Astrocyte of the spinal cord (primary cell): Measurements from ENCODE around the gene NFATC1.

ENCODE experiments used
- DNase-seq: peaks from one replicate; pipeline ENCODE4 v3.0.0; 2011; ENCODE audit warnings: low read depth, low spot score
- H3K4me3 ChIP-seq: 2 replicates; pipeline ENCODE4 v1.5.1; 2011; ENCODE audit warnings: low read depth, mild to moderate bottlenecking, low read length, moderate library complexity
- CTCF ChIP-seq: IDR thresholded peaks from 2 replicates; pipeline ENCODE4 v1.5.1; 2012; ENCODE audit warnings: low read depth, mild to moderate bottlenecking, low read length, inconsistent platforms
- in situ Hi-C: cut with HindIII; loops from 2 replicates; pipeline ENCODE4 v1.10.0; 2017; ENCODE audit warnings: low sequenced_read_pairs

Gene NFATC1

GRCh38 chr18:79440316-79441110 is 44.8 kb downstream of the NFATC1 start:
- in situ Hi-C loops, result no loop called here
- no peak for DNase-seq
- no peak for TF ChIP-seq CTCF
- H3K4me3 ChIP-seq, result no peak overlapping the region

GRCh38 chr18:79441420-79441819 is 45.7 kb downstream of the NFATC1 start:
- no peak overlapping the region for H3K4me3 ChIP-seq
- no peak for TF ChIP-seq CTCF
- in situ Hi-C loops, result no loop called here
- no peak for DNase-seq

GRCh38 chr18:79442508-79443221 is 46.9 kb downstream of the NFATC1 start:
- in situ Hi-C loops, result no loop called here
- no peak for DNase-seq

GRCh38 chr18:79445221-79445620 is 49.5 kb downstream of the NFATC1 start:
- in situ Hi-C loops, result no loop called here
- no peak for DNase-seq
- H3K4me3 ChIP-seq, result no peak overlapping the region
- TF ChIP-seq CTCF, result no peak

More at GRCh38 chr18:79442508-79443221, 46.9 kb downstream of the NFATC1 start:
- H3K4me3 ChIP-seq, result no peak overlapping the region
- no peak for TF ChIP-seq CTCF

- TF ChIP-seq CTCF, result no peak
- H3K4me3 ChIP-seq, result no peak overlapping the region
- in situ Hi-C loops, result no loop called here
- no peak for DNase-seq
Observed at GRCh38 chr18:79445696-79446561, 50.2 kb downstream of the NFATC1 start.

- TF ChIP-seq CTCF, result no peak
- no peak for DNase-seq
- H3K4me3 ChIP-seq, result no peak overlapping the region
- in situ Hi-C loops, result no loop called here
Observed at GRCh38 chr18:79446931-79447330, 51.2 kb downstream of the NFATC1 start.
